Bronchial epithelial cell (primary cell): ENCODE measurements around the gene N4BP2. TPM values are rescaled to one million over a fixed set of nuclear protein-coding genes. Genes with fewer than 3 reads are reported as not detected.

Source experiments
- DNase-seq: peaks from one replicate; pipeline ENCODE4 v3.0.0-alpha.2; 2010; ENCODE audit warnings: low read depth
- FAIRE-seq: peaks from 2 replicates; lab custom pipeline; 2011; peaks lifted over from hg19 to GRCh38; lab: Jason Lieb, UNC
- H3K27me3 ChIP-seq: 2 replicates; pipeline ENCODE4 v1.5.1; 2011; ENCODE audit warnings: low read length; ENCODE audit not compliant: control insufficient read depth, insufficient read depth
- H3K36me3 ChIP-seq: 2 replicates; pipeline ENCODE4 v1.5.1; 2011; ENCODE audit warnings: low read length; ENCODE audit not compliant: control insufficient read depth, insufficient read depth
- H3K4me3 ChIP-seq: 2 replicates; pipeline ENCODE4 v1.5.1; 2011; ENCODE audit warnings: mild to moderate bottlenecking, low read depth, low read length, control low read depth
- CTCF ChIP-seq: IDR thresholded peaks from 2 replicates; pipeline ENCODE4 v1.5.1; 2011; ENCODE audit warnings: mild to moderate bottlenecking, moderate library complexity, low read length, control low read depth, inconsistent platforms; ENCODE audit not compliant: insufficient read depth, severe bottlenecking
- total RNA-seq: library from RNA; depleted of rRNA; stranded (reverse); fragments of >200 nt; gene quantifications from 2 replicates; pipeline ENCODE4 v1.2.1, GENCODE V29; 2014

Gene N4BP2
- total RNA-seq, 1 donor from 2014 or later = 9.0 TPM

- Histone ChIP-seq H3K4me3 (no peak overlapping the region), H3K36me3 (no peaks in the 10 kb centered on the region), H3K27me3 (no peaks in the 10 kb centered on the region)
- no peak for TF ChIP-seq CTCF
- DNase-seq (no peak), FAIRE-seq (no peak)
These were observed 138.0 kb downstream of the N4BP2 start for GRCh38 chr4:40194602-40195161.

GRCh38 chr4:40195182-40196177, 138.8 kb downstream of the N4BP2 start:
- H3K4me3 ChIP-seq = no peak overlapping the region
- H3K27me3 ChIP-seq = no peaks in the 10 kb centered on the region
- no peak for TF ChIP-seq CTCF
- no peak for FAIRE-seq
- H3K36me3 ChIP-seq = no peaks in the 10 kb centered on the region
- no peak for DNase-seq

- Histone ChIP-seq H3K4me3 (no peak overlapping the region), H3K36me3 (no peaks in the 10 kb centered on the region), H3K27me3 (no peaks in the 10 kb centered on the region)
- TF ChIP-seq CTCF = no peak
- FAIRE-seq = no peak
- DNase-seq = no peak
These were observed 139.6 kb downstream of the N4BP2 start for GRCh38 chr4:40196272-40196671.

- no peak within 1 kb of the TSS for H3K4me3 ChIP-seq
- H3K36me3 ChIP-seq = no peaks in the 10 kb centered on the region
- no peaks in the 10 kb centered on the region for H3K27me3 ChIP-seq
- FAIRE-seq = no peak
- TF ChIP-seq CTCF = no peak
- no peak for DNase-seq
These were observed 140.2 kb downstream of the N4BP2 start, which contains the start of gene RHOH for GRCh38 chr4:40196724-40197281. Gene RHOH, plus strand, starts transcription at chr4:40197031. Its CDS starts 46,356 bp downstream, at chr4:40243387.

- no peak for TF ChIP-seq CTCF
- H3K36me3 ChIP-seq = no peaks in the 10 kb centered on the region
- no peak for DNase-seq
- H3K27me3 ChIP-seq = no peaks in the 10 kb centered on the region
- no peak for FAIRE-seq
- H3K4me3 ChIP-seq = no peak overlapping the region
These were observed 141.4 kb downstream of the N4BP2 start for GRCh38 chr4:40197879-40198689.
